HG02623 (cell line): ENCODE results near the gene NOD2.

Experiments used
- ATAC-seq: cut with Tn5 transposase; IDR thresholded peaks from one replicate; pipeline ENCODE4 v1.9.1; 2021; ENCODE audit warnings: moderate library complexity; ENCODE audit not compliant: unreplicated experiment

The NOD2 gene

GRCh38 chr16:50690177-50690576 lies 3.2 kb upstream of the NOD2 start:
- ATAC-seq, result no peak

DNA sequence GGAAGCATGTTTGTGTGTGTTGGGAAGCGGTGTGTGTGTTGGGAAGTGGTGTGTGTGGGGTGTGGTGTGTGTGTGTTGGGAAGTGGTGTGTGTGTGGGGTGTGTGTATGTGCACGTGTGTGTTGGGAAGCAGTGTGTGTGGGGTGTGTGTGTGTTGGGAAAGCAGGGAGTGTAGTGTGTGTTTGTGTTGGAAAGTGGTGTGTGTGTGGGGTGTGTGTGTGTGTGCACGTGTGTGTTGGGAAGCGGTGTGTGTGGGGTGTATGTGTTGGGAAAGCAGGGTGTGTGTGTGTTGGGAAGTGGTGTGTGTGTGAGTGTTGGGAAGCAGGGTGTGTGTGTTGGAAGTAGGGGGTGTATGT lies 785 bp upstream of the NOD2 start:
- no peak for ATAC-seq

- no peak for ATAC-seq
Measured at GRCh38 chr16:50694206-50694605, 800 bp downstream of the NOD2 start.

GRCh38 chr16:50695017-50696000 lies 1.9 kb downstream of the NOD2 start:
- no peak for ATAC-seq

GRCh38 chr16:50696126-50696525 lies 2.7 kb downstream of the NOD2 start:
- ATAC-seq, result no peak

DNA sequence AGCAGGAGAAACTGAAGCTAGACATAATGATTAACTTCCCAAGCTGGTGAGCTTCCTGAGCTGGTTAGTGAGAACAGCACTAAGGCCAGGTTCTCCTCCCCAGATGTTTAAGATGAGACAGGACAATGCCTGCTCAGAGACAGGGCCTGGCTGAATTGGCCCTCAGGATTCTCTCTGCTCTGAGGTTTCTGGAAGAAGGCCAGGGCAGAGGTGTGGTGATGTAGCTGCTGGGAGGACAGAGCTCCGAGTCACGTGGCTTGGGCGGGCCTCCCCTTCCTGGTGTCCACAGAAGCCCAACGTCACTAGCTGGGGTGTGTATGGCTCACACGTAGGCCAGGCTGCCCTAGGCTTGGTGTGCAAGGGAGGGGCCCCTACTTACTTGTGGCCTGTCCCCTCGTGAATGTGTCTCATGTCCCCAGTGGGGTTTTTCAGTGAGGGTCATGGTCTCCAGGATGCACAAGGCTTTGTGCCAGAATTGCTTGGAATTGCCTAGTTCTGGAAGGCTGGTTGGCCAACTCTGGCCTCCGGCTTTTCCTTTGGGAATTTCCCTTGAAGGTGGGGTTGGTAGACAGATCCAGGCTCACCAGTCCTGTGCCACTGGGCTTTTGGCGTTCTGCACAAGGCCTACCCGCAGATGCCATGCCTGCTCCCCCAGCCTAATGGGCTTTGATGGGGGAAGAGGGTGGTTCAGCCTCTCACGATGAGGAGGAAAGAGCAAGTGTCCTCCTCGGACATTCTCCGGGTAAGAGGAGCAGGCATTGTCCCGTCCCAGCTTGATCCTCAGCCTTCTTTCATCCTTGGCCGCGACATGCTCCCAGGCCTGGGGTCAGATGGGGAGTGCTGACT lies 3.4 kb downstream of the NOD2 start:
- ATAC-seq, result peak; percentile 51

DNA sequence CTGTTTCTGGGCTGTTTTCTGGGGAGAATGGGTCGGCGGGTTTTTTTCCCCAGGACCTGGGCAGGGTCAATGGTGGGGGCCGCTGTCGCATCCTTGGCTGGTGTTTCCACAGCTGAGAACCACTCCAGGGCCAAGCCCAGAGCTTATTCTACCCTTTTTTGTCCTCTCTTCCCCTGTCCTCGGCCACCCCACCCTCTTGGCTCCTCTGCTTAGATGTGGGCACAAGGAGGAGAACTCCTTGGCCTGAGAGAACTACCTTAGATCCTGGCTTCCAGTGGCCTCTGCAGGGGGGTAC lies 4.0 kb downstream of the NOD2 start:
- no peak for ATAC-seq

DNA sequence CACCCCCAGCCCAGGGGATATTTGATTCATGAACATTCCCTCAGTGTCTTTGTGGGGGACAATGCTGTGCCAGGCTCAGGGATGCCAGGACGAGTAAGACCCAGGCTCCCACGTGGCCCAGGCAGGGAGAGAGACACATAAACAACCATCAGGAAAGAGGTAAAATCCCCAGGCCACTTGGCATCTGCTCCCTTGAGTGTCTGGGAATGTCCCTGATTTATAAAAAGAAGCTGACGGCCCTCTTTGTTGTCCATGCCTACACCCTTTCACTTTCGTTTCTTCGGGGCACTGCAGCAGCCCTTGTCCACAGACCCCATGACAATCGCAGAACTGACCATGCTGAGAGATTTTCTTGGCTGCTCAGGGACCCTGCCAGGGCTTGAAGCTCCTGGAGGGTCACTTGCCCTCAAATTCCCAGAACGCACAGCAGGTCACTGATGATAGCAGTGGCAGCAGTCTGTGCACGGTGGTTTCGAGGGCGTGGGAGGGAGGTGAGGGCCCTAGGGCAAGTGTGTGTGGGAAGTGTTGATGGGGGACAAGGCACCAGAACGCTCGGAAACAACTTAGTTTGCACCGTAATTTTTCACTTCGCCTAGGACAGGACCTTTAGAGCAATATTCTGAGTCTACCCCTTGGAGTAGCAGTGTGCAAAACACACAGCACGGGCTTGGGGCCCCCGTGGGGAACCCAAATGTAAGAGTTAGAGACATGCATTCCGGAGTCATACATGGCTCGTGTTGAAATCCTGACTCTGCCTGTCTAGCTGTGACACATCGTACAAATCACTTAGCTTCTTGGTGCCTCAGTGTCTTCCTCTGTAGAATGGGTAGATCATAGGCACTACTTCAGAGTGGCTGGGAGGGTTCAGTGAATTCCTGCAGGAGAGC lies 4.7 kb downstream of the NOD2 start:
- peak; percentile 42 for ATAC-seq

- ATAC-seq, result no peak
Measured at GRCh38 chr16:50699326-50700159, 6.1 kb downstream of the NOD2 start.

DNA sequence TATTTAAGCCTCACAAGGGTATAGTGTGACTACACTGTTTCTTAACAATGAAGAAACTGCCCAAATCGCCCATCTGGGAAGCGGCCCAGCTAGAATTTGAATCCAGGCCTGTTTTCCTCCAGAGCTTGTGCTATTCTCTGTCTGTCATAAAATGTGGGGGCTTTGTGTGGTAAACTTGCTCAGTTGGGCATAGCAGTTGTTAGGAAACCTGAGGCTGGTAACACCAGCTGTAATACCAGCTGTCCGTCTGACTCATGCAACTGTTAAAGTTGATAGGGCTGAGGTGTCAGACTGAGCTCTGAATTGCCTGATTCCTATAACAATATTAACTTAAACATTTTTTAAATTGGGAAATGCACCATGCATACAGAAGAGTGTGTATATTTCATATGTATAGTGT lies 9.3 kb downstream of the NOD2 start:
- ATAC-seq, result no peak

DNA sequence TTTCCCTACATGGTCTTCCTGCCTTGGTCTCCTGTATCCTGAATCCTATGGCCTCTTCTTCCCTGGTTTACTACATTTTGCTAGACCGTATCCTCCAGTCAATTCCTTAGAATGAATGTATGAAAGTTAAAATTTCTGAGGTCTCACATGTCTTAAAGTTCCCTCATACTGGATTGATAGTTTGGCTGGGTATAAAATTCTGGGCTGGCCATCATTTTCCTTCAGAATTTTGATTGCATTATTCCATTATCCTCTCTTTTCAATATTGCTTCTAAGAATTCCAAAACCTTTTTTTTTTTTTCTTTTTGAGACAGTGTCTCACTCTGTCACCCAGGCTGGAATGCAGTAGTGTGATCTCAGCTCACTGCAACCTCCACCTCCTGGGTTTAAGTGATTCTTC lies 10.8 kb downstream of the NOD2 start:
- ATAC-seq, result no peak

GRCh38 chr16:50705436-50706110 lies 12.2 kb downstream of the NOD2 start:
- ATAC-seq, result no peak

GRCh38 chr16:50706250-50706649 lies 12.8 kb downstream of the NOD2 start:
- ATAC-seq, result no peak

- no peak for ATAC-seq
Measured at GRCh38 chr16:50708373-50709060, 15.1 kb downstream of the NOD2 start.

- peak; percentile 41 for ATAC-seq
Measured at GRCh38 chr16:50709061-50709684, 15.8 kb downstream of the NOD2 start.

GRCh38 chr16:50709980-50710379 lies 16.6 kb downstream of the NOD2 start:
- no peak for ATAC-seq

DNA sequence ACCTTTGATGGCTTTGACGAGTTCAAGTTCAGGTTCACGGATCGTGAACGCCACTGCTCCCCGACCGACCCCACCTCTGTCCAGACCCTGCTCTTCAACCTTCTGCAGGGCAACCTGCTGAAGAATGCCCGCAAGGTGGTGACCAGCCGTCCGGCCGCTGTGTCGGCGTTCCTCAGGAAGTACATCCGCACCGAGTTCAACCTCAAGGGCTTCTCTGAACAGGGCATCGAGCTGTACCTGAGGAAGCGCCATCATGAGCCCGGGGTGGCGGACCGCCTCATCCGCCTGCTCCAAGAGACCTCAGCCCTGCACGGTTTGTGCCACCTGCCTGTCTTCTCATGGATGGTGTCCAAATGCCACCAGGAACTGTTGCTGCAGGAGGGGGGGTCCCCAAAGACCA lies 17.6 kb downstream of the NOD2 start:
- no peak for ATAC-seq

GRCh38 chr16:50711862-50712559 lies 18.6 kb downstream of the NOD2 start:
- no peak for ATAC-seq
